Retina (tissue), 1 donor: ENCODE data around the gene SF3B3.

Source experiments
- DNase-seq: peaks from one replicate; pipeline ENCODE4 v3.0.0-alpha.2; 2016

SF3B3 gene

DNA sequence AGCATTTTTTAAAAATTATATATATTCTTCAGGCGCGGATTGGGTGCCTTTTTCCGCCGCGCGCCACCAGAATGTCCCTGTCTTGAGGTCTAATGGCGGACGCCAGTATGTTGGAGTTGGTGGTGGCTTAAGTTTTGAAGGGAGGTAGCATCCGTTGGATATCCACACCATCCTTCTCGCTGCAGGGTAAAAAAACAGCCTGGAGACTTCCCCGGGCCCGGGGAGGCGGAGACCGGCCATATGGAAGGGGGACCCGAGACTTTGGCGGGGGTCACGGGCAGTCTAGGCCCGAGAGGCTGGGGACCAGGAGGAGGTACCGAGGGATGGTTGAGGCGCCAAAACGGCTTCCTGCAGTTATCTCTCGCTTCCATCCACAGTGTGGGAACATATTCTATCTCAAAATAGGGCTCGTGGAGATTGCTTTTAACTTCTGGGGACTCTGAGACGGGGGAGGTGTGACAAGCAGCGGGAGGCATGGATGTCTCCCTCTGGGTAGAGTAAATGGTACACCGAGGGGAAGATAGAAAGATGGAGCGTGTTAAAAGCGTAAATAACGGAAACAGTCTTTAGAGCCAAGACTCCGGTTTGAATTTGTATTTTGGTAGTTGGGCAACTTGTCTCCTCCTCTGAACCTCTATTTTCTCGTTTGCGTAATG, at the start of gene SF3B3:
TSS of gene SF3B3 (plus strand) at position 74 of the 656 bp plus-strand sequence. CDS start 2,841 bp downstream, outside the sequence.
- peak; percentile 98 for DNase-seq

DNA sequence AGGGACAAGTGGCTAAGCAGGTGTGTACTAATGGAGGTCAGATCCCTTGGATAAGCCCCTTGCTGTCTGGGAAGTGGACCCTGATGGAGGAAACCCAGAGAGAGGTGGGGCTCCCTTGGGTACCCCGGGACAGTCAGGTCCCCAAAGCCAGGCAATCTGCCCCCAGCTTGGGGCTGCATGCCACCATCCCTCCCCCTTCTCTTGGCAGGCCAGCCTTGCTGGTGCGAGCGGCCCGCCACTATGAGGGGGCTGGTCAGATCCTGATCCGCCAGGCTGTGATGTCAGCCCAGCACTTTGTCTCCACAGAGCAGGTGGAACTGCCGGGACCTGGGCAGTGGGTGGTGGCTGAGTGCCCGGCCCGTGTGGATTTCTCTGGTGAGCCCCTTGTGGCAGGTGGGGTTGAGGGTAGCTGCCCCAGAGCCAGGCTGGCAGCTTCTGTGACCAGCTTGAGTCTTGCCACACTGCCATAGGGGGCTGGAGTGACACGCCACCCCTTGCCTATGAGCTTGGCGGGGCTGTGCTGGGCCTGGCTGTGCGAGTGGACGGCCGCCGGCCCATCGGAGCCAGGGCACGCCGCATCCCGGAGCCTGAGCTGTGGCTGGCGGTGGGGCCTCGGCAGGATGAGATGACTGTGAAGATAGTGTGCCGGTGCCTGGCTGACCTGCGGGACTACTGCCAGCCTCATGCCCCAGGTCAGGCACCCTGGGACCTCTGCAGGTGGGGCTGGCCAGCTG, 49.1 kb upstream of the SF3B3 start:
- DNase-seq, result no peak

DNA sequence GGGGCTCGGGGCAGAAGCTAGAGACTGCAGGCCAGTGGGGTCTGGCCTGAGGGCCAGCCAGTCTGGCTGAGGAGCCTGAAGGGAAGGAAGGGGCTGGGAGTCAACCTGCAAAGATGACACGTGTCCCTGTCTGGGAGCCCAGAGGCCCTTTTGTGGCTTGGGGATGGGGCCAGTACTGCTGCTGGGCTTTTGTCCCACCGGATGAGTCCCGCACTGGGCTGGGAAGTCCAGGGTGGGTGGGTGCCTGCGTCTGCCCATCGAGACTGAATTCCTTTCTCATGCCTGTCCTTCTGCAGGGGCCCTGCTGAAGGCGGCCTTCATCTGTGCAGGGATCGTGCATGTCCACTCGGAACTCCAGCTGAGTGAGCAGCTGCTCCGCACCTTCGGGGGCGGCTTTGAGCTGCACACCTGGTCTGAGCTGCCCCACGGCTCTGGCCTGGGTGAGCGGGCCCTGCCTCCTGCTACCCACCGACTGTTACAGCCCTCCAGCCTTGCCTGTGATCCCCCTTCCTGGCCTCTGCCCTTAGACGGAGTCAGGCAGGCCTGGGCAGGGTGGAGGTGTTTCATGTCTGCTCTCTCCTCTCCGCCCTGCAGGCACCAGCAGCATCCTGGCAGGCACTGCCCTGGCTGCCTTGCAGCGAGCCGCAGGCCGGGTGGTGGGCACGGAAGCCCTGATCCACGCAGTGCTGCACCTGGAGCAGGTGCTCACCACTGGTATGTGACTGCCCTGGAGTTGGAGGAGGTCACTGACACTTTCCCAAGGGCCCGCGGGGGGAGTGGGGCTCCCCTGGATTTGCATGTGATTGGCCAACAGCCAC, 48.4 kb upstream of the SF3B3 start:
- no peak for DNase-seq

DNA sequence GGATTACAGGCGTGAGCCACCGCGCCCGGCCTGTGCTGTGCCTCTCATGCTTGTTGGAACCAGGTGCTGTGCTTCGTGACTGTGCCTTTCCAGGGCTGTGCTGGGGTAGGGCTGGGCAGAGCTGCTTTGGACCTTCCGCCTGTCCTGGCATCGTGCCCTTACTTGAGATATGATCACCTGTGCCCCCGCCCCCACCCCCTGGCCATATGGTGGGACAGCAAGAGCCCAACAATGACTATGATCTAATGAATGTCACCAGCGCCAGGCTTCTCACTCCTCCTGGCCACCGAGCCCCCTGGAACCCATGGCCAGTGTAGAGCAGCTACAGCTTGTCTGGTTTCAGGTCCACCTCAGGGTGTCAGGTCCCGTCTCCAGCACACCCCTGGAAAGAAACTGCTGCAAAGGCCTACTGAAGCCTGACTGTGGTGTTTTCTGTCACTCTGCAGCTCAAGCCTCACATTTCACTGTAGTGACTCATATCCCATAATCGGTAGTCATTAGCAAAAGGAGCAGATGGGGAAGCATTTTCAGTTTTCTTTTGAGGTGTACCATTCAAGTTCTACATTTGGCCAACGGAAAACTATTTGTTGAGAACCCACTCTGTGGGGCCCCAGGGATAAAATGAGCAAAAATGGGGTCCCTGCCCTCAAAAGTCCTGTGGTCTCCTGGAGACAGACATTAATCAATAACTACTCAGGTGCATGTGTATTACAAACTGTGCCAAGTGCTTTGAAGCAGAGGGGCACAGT, 47.2 kb upstream of the SF3B3 start:
- DNase-seq, result no peak

DNA sequence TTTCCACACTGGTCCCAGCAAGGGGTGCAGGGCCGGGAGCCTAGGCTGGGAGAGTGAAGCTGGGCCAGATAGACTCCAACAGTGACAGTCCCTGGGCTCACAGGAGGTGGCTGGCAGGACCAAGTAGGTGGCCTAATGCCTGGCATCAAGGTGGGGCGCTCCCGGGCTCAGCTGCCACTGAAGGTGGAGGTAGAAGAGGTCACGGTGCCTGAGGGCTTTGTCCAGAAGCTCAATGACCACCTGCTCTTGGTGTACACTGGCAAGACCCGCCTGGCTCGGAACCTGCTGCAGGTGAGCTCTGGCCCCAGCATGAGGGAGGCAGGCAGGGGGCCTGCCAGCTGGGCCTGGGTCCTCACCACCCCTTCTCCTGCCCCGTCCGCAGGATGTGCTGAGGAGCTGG, 45.4 kb upstream of the SF3B3 start:
- DNase-seq, result no peak

DNA sequence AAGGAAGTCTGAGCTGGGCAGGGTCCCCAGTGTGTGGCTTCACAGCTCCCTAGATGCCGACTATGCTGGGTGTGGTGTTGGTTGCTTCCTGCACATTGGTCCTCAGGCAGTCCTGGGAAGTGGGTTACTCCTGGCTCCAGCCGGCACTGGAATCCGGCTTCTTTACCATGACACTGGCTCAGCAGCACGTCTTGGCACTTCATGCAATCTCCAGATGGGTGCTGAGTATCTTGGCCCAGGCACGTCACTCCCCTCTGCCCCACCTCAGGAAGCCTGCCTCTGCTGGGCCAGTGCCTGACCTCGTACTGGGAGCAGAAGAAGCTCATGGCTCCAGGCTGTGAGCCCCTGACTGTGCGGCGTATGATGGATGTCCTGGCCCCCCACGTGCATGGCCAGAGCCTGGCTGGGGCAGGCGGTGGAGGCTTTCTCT, 44.7 kb upstream of the SF3B3 start:
- DNase-seq, result no peak

DNA sequence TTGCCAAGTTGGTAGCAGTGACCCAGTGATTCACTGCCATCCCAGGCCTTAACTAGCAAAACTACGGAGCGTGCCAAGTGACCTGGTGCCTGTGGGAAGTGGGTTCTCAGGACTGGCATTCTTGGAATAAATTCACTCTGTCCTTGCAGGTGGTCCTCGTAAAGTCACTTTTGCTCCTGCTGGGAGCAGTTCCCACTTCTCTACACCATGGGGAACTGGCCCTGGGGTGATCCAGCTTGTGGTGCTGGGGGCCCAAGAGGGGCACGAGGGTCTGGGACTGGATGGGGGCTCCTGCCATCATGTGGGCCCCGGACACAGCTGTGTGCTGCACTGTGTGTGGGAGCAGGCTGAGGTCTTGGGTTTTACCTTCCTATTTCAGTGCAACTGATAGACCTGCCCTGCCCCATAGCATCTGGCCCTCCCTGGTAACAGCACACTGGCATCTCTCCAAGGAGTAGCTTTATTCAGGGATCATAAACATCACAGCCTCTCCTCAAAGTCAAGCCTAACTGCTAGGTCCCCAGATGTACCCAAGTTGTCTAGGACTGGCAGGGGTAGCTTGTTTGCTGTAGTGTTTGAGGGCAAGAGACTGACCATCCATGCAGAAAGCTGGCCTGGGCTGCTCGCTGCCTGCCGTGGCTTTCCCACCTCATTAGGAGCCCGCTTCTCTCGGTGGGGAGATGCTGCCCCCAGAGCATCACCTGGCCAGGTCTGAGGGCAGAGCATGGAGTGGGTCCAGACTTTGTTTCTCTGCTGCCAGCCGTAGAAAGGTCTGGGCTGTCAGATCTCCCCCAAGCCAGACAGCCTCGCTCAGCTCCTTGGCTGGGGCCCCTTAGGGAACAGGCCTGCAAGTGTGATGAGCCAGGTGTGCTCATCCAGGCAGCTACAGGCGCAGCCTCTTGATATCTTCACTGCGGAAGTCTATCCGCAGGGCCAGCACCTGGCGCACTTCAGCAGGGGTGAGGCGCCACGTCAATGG, 43.2 kb upstream of the SF3B3 start:
- DNase-seq, result no peak

DNA sequence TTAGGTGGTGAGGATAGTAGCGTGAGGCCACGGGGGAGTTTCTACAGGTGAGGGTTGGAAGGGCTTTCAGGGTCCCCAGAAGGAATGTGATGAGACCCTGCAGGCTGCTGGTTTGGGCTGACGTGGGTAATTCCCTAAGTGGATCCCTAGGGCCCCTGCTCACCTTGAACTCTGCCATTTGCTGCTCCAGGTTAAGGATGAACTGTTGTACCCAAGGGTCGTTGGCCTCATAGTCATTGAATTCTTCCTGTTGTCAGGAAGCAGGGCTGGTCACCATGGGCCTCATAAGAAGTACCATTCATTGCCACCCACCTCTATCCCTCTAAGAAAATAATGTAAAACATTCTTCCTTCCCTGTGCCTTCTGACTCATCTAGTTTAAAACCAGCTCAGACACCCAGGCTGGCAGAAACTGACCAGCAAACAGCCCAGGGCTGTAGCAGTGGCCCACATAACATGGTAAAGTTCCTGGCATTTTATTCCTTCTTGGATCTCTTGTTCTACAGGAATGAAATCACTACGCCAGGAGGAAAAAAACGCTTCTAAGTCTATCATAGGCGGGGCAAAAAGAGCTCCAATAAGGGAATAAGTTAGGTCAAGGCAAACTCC, 41.6 kb upstream of the SF3B3 start:
- DNase-seq, result no peak

DNA sequence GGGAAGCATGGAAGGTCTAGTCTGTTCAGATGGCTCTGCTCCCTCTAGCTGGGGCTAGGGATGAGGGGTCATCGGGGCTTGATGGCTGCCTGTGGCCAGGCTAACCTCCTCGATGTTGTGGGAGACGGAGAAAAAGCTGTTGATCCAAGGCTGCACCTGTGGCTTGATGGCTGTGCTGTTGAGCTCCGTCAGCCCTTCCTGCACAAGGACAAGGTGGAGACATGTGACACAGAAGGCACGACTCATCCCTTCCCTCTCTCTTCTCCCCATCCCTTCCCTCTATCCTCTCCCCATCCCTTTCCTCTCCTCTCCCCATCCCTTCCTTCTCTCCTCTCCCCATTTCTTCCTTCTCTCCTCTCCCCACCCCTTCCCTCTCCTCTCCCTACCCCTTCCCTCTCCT, 41.0 kb upstream of the SF3B3 start:
- no peak for DNase-seq

DNA sequence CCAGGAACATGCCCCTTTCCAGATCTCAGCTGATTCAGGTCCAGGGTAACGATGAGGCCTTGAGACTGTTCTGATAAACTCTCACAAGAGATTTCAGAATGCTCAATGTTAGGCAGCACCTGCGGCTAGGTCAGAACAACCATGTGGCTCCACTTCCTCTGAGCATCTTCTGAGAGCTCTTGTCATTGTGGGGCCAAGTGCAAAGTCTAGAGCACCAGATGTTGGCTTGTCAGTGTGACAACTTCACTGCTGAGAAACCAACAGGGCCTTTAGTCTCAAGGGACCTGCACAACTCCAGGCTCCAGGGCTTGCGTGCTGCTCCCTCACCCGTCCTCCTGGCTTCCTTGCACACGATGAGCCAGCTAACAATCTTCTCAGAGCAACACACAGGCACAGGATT, 40.2 kb upstream of the SF3B3 start:
- no peak for DNase-seq

DNA sequence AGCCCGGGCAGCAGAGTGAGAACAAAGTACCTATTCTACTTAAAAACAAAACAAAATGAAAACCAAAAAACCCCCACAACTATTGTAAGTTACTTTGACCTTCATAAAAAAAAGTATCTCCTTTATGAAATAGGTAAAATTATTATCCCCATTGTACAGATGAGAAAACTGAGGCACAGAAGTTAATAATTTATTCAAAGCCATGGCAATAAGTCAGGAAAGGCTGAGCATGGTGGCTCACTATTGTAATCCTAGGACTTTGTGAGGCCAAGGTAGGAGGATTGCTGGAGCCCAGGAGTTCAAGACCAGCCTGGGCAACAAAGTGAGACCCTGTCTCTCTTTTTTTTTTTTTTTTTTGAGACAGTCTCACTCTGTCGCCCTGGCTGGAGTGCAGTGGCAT, 38.7 kb upstream of the SF3B3 start:
- DNase-seq, result no peak

DNA sequence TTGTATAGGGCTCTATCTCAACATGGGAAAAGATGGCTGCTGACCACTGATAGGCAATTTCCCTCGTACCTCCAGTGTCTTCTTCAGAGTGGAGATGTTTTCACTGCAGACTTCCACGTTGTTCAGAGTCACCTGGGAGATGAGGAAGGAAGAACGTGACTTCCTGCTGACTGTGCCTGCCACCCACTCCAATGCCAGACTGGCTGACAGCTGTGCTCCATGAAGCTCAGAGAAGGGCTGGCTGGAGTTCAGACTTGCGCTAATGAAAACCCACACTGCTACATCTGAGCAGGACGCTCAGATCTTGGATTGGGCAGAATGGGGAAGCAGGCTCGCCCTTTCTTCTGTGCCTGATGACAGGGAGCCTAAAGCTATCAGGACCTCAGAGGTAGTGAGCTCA, 33.4 kb upstream of the SF3B3 start:
- DNase-seq, result no peak

DNA sequence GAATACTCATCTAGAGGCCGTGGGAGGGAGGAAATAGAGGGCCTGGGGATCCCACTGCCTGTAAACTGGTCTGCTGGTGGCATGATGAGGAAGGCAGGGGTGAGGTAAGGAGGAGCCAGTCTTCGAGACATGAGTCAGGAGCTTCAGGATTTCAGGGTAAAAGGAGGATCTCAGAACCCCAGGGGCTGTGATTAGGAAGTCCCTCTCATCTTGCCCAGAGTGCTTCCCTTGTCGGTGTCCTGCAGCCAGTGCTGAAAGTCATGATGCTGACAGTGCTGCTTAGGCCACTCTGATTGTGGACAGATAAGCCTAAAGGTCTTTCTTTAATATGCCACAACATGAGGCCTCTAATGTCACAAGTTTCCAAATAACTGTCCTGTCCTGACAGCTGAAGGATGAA, 29.8 kb upstream of the SF3B3 start:
- DNase-seq, result no peak

DNA sequence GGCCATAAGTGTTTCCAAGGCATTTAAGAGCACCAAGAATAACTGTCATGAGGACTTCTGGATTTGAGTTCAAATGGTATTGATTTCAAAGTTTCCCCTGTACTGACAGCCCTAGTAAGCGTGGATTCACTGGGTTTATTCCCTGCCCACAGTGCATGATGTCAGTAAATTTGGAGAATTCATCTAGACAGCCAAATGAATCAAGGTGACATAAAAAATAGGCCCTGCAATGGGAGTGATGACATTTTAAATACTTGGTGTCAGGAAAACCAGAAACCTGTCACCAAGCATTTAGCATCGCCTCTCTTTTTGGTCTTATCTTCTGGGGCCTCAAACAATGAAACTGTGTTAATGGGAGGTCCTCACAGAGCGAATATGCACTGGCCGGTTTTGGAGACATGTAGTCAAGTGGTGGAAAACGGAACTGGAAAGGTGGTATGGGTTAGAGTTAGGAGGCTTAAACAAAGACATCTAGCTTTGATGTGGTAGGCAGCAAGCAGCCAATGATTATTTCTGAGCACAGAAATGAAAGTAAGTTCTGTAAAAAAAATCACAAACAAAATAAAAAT, 29.3 kb upstream of the SF3B3 start:
- DNase-seq, result no peak

DNA sequence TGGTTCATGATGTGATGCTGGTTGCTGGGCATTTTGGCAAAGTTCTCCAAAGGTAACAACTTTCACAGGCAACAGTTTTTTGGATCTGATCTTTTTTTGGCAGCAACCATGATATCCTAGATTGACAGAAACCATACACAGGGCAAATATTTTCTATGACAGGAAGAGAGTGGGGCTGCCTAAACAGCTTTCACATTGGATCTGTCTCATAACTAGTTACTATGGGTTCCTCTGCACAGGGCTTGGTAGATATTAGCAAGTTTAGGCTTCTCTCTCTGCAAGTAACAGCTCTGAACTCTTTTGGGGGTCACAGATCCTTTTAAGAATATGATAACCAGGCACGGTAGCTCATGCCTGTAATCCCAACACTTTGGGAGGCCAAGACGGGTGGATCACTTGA, 28.8 kb upstream of the SF3B3 start:
- no peak for DNase-seq

DNA sequence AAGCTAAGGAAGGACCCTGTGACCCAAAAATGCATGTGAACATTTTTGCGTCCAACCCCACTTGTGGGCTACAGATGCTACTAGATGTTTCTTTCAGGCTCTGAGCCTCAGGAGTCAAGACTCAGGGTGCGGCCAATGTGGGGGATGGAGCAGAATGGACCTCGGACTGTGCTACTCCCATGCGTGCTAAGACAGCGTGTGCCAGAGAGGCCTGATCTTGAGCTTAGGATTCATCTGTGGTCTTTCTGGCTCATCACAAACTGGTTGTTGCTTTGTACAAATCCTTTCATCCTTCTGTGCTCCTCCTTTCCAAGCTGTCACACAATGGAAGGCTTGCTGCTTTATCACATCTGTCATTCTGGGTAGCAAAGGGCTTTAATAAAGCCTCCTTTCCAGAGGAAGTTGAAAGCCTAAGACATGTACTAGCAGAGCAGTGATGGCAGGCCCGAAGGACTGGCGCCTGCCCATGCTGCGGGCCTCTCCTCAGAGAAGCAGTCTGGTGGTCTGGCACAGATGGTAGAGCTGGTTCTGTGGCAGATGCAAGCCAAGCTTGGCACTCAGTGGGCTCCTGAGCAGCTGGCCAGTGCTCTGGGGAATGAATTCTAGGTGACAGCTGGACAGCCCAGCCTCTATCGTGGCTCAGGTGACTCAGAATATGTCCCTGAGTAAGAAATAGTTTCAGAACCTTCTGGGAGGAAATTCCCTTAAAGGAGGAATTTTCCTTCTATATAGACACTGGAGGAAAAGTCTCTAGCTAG, 28.0 kb upstream of the SF3B3 start:
- DNase-seq, result no peak

DNA sequence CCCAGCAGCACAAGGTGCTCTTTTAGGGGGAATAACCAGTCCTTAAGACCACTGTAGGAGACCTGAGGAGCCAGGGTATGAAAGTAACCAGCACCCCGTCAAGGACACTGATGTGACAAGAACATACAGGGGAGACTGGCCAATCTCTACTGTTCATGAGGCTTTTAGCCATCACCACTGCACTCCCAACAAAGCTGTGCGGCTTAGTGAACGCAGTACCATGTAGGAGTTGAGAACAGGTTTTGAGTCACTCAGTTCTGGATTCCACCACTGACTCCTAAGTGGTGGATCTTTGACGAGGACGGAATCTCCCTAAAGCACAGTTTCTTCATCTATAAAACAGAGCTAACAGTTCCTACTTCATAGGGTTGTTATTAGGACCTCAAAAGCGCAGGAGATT, 27.1 kb upstream of the SF3B3 start:
- DNase-seq, result no peak

DNA sequence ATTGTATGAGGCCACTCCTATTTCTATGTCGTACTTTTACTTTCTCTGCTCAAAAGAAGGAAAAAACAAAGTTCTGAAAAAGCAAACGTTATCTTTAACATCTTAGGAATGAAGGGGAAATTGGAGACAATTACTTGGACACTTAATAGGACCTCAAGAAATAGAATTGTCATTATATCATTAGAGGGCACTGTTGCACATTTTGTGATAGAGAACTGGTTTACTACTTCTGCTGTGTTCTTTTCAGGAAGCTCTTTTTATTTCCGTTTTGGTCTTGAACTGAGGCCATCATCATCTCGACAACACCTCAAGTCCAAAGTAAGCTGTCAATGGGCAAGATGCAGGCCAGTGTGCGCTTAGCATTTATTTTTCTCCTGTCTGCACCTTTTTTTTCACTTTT, 14.9 kb upstream of the SF3B3 start:
- DNase-seq, result no peak

DNA sequence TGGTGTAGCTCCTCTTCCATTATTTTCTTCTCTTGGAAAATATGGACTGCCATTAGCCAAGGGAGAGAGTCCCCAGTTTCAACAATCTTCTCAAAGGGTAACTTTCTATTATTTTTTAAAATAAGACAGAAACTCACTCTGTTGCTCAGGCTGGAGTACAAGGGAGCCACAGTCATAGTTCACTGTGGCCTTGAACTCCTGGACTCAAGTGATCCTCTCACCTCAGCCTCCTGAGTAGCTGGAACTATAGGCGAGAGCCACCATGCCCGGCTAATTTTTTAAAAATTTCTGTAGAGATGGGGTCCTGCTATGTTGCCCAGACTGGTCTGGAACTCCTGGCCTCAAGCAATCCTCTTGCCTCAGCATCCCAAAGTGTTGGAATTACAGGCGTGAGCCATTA, 13.4 kb upstream of the SF3B3 start:
- no peak for DNase-seq

DNA sequence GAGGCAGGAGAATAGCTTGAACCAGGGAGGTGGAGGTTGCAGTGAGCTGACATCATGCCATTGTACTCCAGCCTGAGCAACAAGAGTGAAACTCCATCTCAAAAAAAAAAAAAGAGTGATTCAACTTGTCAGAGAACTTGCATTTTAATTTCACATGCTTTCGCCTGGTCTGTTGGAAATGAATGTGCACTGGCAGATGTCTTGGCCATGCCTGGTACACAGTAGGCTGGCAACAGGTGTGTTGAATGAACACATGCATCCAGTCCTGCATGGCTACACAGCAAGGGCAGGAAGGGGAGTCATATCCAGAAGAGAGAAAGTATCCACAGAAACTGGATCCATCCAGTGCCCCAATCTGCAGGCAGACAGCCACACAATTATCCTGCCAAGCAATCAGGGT, 11.8 kb upstream of the SF3B3 start:
- no peak for DNase-seq
